Measurements from ENCODE around the gene CCNT1.

The CCNT1 gene

DNA sequence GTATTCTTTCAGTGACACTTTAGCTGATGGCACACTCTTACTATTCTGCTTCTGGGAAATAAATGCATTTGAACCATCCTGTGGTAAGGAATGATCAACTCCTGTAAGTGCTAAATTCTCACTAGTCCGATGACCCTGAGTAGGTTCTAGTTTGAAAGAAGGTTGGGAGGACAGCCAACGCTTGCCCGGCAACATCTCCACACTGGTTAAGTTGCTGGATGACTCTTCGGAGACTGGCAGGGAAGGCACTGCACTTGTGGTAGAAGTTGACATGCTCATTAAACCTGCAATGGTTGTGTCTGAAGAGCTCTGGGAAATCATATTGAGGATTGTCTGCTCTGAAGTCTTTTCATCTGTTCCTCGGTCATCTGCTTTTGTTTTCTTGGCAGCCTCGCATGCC is 22.5 kb downstream of the CCNT1 start:
- Histone ChIP-seq H3K27ac (no peak overlapping the region), H2AFZ (no peak overlapping the region), H3K27me3 (ENCODE audit: control insufficient read depth, insufficient read depth, low read length) (no peaks in the 10 kb centered on the region), H3K4me3 (ENCODE audit: low read depth, low read length) (no peak overlapping the region), H3K4me1 (peaks cover 2% of the 10 kb centered on the region), H3K4me2 (ENCODE audit: low read length) (no peak overlapping the region), H3K9ac (no peak overlapping the region), H3K36me3 (ENCODE audit: control insufficient read depth, insufficient read depth, low read length) (no peaks in the 10 kb centered on the region), H3K79me2 (peaks cover 13% of the 10 kb centered on the region), H3K9me3 (ENCODE audit: control insufficient read depth, low read length) (no peaks in the 10 kb centered on the region)
- no peak for TF ChIP-seq CTCF (IDR thresholded peaks at IDR 0.05)

GRCh38 chr12:48693572-48693971 is 22.9 kb downstream of the CCNT1 start:
- H3K27me3 ChIP-seq (ENCODE audit: control insufficient read depth, insufficient read depth, low read length): no peaks in the 10 kb centered on the region
- peaks cover 2% of the 10 kb centered on the region for H3K4me1 ChIP-seq
- peaks cover 13% of the 10 kb centered on the region for H3K79me2 ChIP-seq
- H3K4me3 ChIP-seq (ENCODE audit: low read depth, low read length): no peak overlapping the region
- no peak overlapping the region for H3K4me2 ChIP-seq (ENCODE audit: low read length)
- no peak overlapping the region for H3K9ac ChIP-seq
- H3K27ac ChIP-seq: no peak overlapping the region
- no peak for TF ChIP-seq CTCF (IDR thresholded peaks at IDR 0.05)
- H2AFZ ChIP-seq: no peak overlapping the region
- H3K36me3 ChIP-seq (ENCODE audit: control insufficient read depth, insufficient read depth, low read length): no peaks in the 10 kb centered on the region
- H3K9me3 ChIP-seq (ENCODE audit: control insufficient read depth, low read length): no peaks in the 10 kb centered on the region

DNA sequence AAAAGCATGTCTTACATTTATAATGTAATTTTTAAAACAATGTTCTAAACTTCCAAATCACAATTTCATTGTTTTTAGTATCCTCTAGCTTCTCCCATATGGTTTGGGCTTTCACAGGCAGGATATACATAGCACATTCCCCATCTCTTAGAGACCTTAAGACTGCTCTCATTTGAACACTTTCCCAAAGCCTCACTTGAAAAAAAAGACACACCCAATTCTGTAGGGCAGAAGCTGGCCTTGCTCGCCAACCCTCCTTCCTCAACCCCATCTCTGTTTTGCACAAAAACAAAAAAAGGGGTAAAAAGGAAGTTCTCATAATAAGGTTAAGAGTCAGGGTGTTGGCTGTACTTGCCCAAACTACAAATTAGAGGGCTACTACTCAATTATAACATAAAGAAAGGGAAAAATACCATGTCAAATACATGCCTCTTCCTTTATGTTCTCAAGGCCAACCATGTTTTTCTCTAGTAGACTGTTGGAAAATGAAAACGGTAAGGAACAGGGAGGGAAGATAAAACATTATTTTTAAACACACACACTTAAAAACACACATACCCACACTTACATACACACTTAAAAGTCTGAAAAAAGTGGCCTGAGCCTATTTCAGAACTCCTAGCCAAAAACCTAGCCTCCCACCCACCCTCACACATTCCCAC is 24.6 kb downstream of the CCNT1 start:
- H3K4me2 ChIP-seq (ENCODE audit: low read length): no peak overlapping the region
- no peak overlapping the region for H2AFZ ChIP-seq
- no peaks in the 10 kb centered on the region for H3K36me3 ChIP-seq (ENCODE audit: control insufficient read depth, insufficient read depth, low read length)
- no peak overlapping the region for H3K4me3 ChIP-seq (ENCODE audit: low read depth, low read length)
- no peaks in the 10 kb centered on the region for H3K9me3 ChIP-seq (ENCODE audit: control insufficient read depth, low read length)
- H3K27ac ChIP-seq: no peak overlapping the region
- H3K4me1 ChIP-seq: peaks cover 2% of the 10 kb centered on the region
- no peak overlapping the region for H3K9ac ChIP-seq
- H3K27me3 ChIP-seq (ENCODE audit: control insufficient read depth, insufficient read depth, low read length): no peaks in the 10 kb centered on the region
- no peak for TF ChIP-seq CTCF (IDR thresholded peaks at IDR 0.05)
- H3K79me2 ChIP-seq: peaks cover 13% of the 10 kb centered on the region

GRCh38 chr12:48690990-48691389 is 25.5 kb downstream of the CCNT1 start:
- H3K79me2 ChIP-seq: peaks cover 9% of the 10 kb centered on the region
- no peaks in the 10 kb centered on the region for H3K36me3 ChIP-seq (ENCODE audit: control insufficient read depth, insufficient read depth, low read length)
- no peak overlapping the region for H2AFZ ChIP-seq
- no peaks in the 10 kb centered on the region for H3K9me3 ChIP-seq (ENCODE audit: control insufficient read depth, low read length)
- no peaks in the 10 kb centered on the region for H3K27me3 ChIP-seq (ENCODE audit: control insufficient read depth, insufficient read depth, low read length)
- no peak overlapping the region for H3K9ac ChIP-seq
- TF ChIP-seq CTCF (IDR thresholded peaks at IDR 0.05): no peak
- H3K4me1 ChIP-seq: peaks cover 2% of the 10 kb centered on the region
- no peak overlapping the region for H3K27ac ChIP-seq
- no peak overlapping the region for H3K4me3 ChIP-seq (ENCODE audit: low read depth, low read length)
- H3K4me2 ChIP-seq (ENCODE audit: low read length): no peak overlapping the region

DNA sequence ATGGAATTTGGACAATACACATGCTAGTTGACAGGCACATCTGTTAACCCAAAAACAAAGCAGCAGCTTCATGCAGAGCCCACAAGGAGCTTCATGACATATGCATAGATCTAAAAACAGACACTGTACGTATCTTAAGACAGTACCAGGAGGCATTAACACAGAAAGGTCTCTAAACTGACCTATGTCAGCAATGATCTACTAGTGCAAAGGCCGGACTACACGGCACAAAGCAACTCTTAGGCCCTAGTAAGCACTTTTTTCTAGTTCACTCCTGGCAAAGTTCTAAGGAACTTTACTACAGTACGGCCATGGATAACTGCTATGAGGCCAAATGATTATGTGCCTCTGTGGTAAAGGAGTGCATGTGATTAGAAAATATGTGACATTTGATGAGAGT is 26.1 kb downstream of the CCNT1 start:
- no peak overlapping the region for H2AFZ ChIP-seq
- no peak overlapping the region for H3K27ac ChIP-seq
- no peak for TF ChIP-seq CTCF (IDR thresholded peaks at IDR 0.05)
- H3K9ac ChIP-seq: no peak overlapping the region
- H3K4me1 ChIP-seq: peaks cover 2% of the 10 kb centered on the region
- no peak overlapping the region for H3K4me3 ChIP-seq (ENCODE audit: low read depth, low read length)
- H3K79me2 ChIP-seq: peaks cover 9% of the 10 kb centered on the region
- no peaks in the 10 kb centered on the region for H3K27me3 ChIP-seq (ENCODE audit: control insufficient read depth, insufficient read depth, low read length)
- no peaks in the 10 kb centered on the region for H3K9me3 ChIP-seq (ENCODE audit: control insufficient read depth, low read length)
- H3K36me3 ChIP-seq (ENCODE audit: control insufficient read depth, insufficient read depth, low read length): no peaks in the 10 kb centered on the region
- H3K4me2 ChIP-seq (ENCODE audit: low read length): no peak overlapping the region

Data from parathyroid adenoma (tissue), 2 donors.